OCI-LY7 (cell line): Measurements from ENCODE around the gene CASKIN1. TPM values are rescaled to one million over a fixed set of nuclear protein-coding genes. Genes with fewer than 3 reads are reported as not detected.

Experiments used
- BruUV-seq: library from RNA; stranded (reverse); fragments of 400-500 nt; replicated peaks from 2 replicates; lab custom pipeline; 2021; lab: Mats Ljungman, UMichigan
- CTCF ChIA-PET: fragments of 300-600 bp; sonication (Branson Sonifier 250); formaldehyde crosslinking; loops from one replicate; lab custom pipeline; 2022; ENCODE audit warnings: antibody characterized with exemption; ENCODE audit not compliant: unreplicated experiment; lab: Charles Lee
- POLR2A ChIA-PET: fragments of 300-600 bp; sonication (Branson Sonifier 250); formaldehyde crosslinking; loops from one replicate; lab custom pipeline; 2022; ENCODE audit warnings: antibody characterized with exemption; lab: Charles Lee
- DNase-seq: peaks from one replicate; pipeline ENCODE4 v3.0.0-alpha.2; 2015; ENCODE audit warnings: low spot score
- H2AFZ ChIP-seq: fragments of 200-600 bp; sonication (generic), shearing (Covaris generic); 2 replicates; pipeline ENCODE4 v1.6.1; 2014; ENCODE audit warnings: mild to moderate bottlenecking, antibody characterized with exemption, low read length, moderate library complexity
- H3K27ac ChIP-seq: fragments of 200-600 bp; sonication (generic); 2 replicates; pipeline ENCODE4 v1.5.1; 2014; ENCODE audit warnings: mixed run types, low read depth, mild to moderate bottlenecking, moderate library complexity, low read length, inconsistent platforms; ENCODE audit not compliant: poor library complexity, severe bottlenecking
- H3K36me3 ChIP-seq: fragments of 200-600 bp; sonication (generic); 2 replicates; pipeline ENCODE4 v1.6.1; 2014; ENCODE audit warnings: mild to moderate bottlenecking, antibody characterized with exemption, low read length, moderate library complexity, mixed read lengths; ENCODE audit not compliant: insufficient read depth
- H3K4me1 ChIP-seq: fragments of 200-600 bp; sonication (generic); 2 replicates; pipeline ENCODE4 v1.5.1; 2014; ENCODE audit warnings: mild to moderate bottlenecking, low read length; ENCODE audit not compliant: insufficient read depth, poor library complexity, severe bottlenecking
- H3K4me2 ChIP-seq: fragments of 200-600 bp; sonication (generic); 2 replicates; pipeline ENCODE4 v1.6.1; 2014; ENCODE audit warnings: mild to moderate bottlenecking, low read length
- H3K4me3 ChIP-seq: fragments of 200-600 bp; sonication (generic); 2 replicates; pipeline ENCODE4 v1.5.1; 2014; ENCODE audit warnings: mild to moderate bottlenecking, low read depth, low read length; ENCODE audit not compliant: poor library complexity, severe bottlenecking
- H3K79me2 ChIP-seq: fragments of 200-600 bp; sonication (generic); 2 replicates; pipeline ENCODE4 v1.6.1; 2016; ENCODE audit warnings: low read depth, mild to moderate bottlenecking, low read length, moderate library complexity, mixed read lengths; ENCODE audit not compliant: insufficient read depth
- H3K9me2 ChIP-seq: fragments of 200-600 bp; sonication (generic); 2 replicates; pipeline ENCODE4 v1.6.1; 2016; ENCODE audit warnings: mild to moderate bottlenecking, low read length, mixed read lengths; ENCODE audit not compliant: insufficient read depth
- H3K9me3 ChIP-seq: fragments of 200-600 bp; sonication (generic); 2 replicates; pipeline ENCODE4 v1.6.1; 2014; ENCODE audit warnings: mild to moderate bottlenecking, mixed run types, low read length, mixed read lengths
- H4K20me1 ChIP-seq: fragments of 200-600 bp; sonication (generic); 2 replicates; pipeline ENCODE4 v1.6.1; 2014; ENCODE audit warnings: mild to moderate bottlenecking, antibody characterized with exemption, low read length, moderate library complexity, mixed read lengths; ENCODE audit not compliant: insufficient read depth
- CTCF ChIP-seq: fragments of 200-600 bp; sonication (generic); conservative IDR thresholded peaks from 2 replicates; pipeline ENCODE4 v1.5.1; 2014; ENCODE audit warnings: mild to moderate bottlenecking, antibody characterized with exemption, low read length, moderate library complexity, mixed read lengths
- EZH2phosphoT487 ChIP-seq: fragments of 200-600 bp; sonication (generic); IDR thresholded peaks from 2 replicates; pipeline ENCODE4 v1.6.1; 2018; ENCODE audit warnings: low read depth, borderline replicate concordance, mild to moderate bottlenecking, mixed run types, antibody characterized with exemption, low read length, moderate library complexity, mixed read lengths
- intact Hi-C: fragments of 100-400 bp; cut with micrococcal nuclease; formaldehyde crosslinking; loops from one replicate; pipeline ENCODE4 v1.10.0; 2022; ENCODE audit not compliant: unreplicated experiment
- total RNA-seq, 2 experiments: library from RNA; depleted of rRNA in 1 of 2; stranded (reverse); fragments of >200 nt in 1 of 2; shearing (Covaris generic) in 1 of 2; gene quantifications; 2 replicates each; pipeline ENCODE4 v1.2.3, GENCODE V29; 2014 to 2022

Gene CASKIN1
- total RNA-seq, 2 experiments from 2014 or later: 0.06 to 0.09 TPM

DNA sequence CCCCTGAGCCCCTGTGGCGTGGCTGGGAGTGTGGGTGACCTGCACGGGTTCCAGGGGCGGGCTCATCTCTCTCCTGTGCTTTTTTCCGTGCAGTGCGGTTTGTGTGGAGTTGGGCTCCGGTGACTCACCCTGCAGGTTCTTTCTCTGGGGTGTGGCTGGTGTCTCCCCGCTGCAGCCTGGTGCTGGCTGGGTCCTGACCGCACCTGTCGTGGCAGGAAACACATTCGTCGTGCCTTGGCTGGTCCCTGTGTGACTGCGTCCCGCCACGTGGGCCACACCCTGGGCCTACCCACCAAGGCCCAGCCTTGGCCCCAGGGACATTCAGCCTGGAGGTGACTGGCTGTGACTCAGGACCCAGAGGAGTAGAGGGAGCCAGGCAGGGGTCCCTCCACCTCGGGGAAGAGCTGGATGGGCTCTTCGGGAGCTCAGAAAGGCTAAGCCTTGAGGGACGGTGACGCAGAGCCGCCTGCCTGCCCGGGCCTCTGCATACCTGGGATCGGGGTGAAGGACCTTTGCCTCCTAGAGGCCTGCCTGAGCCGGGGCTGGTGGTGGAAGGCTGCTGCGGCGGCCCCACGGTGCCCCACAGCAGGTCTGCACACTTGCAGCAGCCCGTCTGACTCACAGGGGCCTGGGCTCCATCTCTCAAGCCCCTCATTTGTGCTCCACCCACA is 33.1 kb downstream of the CASKIN1 start:
- no peak overlapping the region for H3K27ac ChIP-seq
- no peaks in the 10 kb centered on the region for H4K20me1 ChIP-seq
- DNase-seq: no peak
- H3K9me3 ChIP-seq: 0 out of 2 replicates have a peak, but pooled peaks cover 8% of the 10 kb centered on the region
- BruUV-seq: no TSS peak
- H3K4me3 ChIP-seq: no peak overlapping the region
- ChIA-PET POLR2A (no interaction called here), CTCF (no interaction called here)
- H3K4me2 ChIP-seq: no peak overlapping the region
- no peak for TF ChIP-seq EZH2phosphoT487
- TF ChIP-seq CTCF: no peak
- intact Hi-C loops: no loop called here
- H2AFZ ChIP-seq: no peak overlapping the region
- H3K9me2 ChIP-seq: no peaks in the 10 kb centered on the region
- no peaks in the 10 kb centered on the region for H3K4me1 ChIP-seq
- peaks cover 14% of the 10 kb centered on the region for H3K79me2 ChIP-seq
- H3K36me3 ChIP-seq: peaks cover 71% of the 10 kb centered on the region

GRCh38 chr16:2162676-2163118 is 33.7 kb downstream of the CASKIN1 start:
- BruUV-seq: no TSS peak
- H3K9me3 ChIP-seq: 0 out of 2 replicates have a peak, but pooled peaks cover 8% of the 10 kb centered on the region
- no peak overlapping the region for H2AFZ ChIP-seq
- H3K4me3 ChIP-seq: no peak overlapping the region
- TF ChIP-seq EZH2phosphoT487 (no peak), CTCF (no peak)
- POLR2A ChIA-PET: no interaction called here
- H3K4me2 ChIP-seq: no peak overlapping the region
- no peaks in the 10 kb centered on the region for H3K9me2 ChIP-seq
- peaks cover 64% of the 10 kb centered on the region for H3K36me3 ChIP-seq
- intact Hi-C loops: no loop called here
- CTCF ChIA-PET: no interaction called here
- H4K20me1 ChIP-seq: no peaks in the 10 kb centered on the region
- DNase-seq: no peak
- H3K4me1 ChIP-seq: no peaks in the 10 kb centered on the region
- peaks cover 21% of the 10 kb centered on the region for H3K79me2 ChIP-seq
- H3K27ac ChIP-seq: no peak overlapping the region

- DNase-seq: no peak
- H3K79me2 ChIP-seq: peaks cover 29% of the 10 kb centered on the region
- H4K20me1 ChIP-seq: peaks cover 4% of the 10 kb centered on the region; the same call in 1 of the 2 replicates
- H3K4me1 ChIP-seq: peaks cover 7% of the 10 kb centered on the region
- H3K9me3 ChIP-seq: 0 out of 2 replicates have a peak, but pooled peaks cover 8% of the 10 kb centered on the region
- H3K27ac ChIP-seq: no peak overlapping the region
- intact Hi-C loops: no loop called here
- no peak overlapping the region for H2AFZ ChIP-seq
- no peaks in the 10 kb centered on the region for H3K9me2 ChIP-seq
- H3K4me2 ChIP-seq: no peak overlapping the region
- no peak for TF ChIP-seq EZH2phosphoT487
- no peak for TF ChIP-seq CTCF
- ChIA-PET CTCF (no interaction called here), POLR2A (interaction anchor here (0.6 kb wide), 1 partner anchor 202 kb away, joined by 4 read pairs; no protein-coding TSS in a partner anchor)
- BruUV-seq: no TSS peak
- H3K4me3 ChIP-seq: no peak overlapping the region
- H3K36me3 ChIP-seq: peaks cover 56% of the 10 kb centered on the region
Measured at GRCh38 chr16:2161911-2162310, 34.5 kb downstream of the CASKIN1 start.
